HEK293T (cell line): ENCODE measurements around the gene WWOX.

Source experiments
- CTCF ChIA-PET: fragments of 350-600 bp; formaldehyde crosslinking; extraction: SDS; loops from one replicate; lab custom pipeline; 2021; ENCODE audit warnings: antibody characterized with exemption, inconsistent platforms; lab: Yijun Ruan, JAX
- POLR2A ChIA-PET: fragments of 350-600 bp; formaldehyde crosslinking; extraction: SDS; loops from one replicate; lab custom pipeline; 2020; ENCODE audit warnings: antibody characterized with exemption, inconsistent platforms; lab: Yijun Ruan, JAX
- DNase-seq: peaks from one replicate; pipeline ENCODE4 v3.0.0; 2012; ENCODE audit warnings: mixed read lengths; ENCODE audit errors: extremely low spot score
- ARNT ChIP-seq: fragments of 450-650 bp; IDR thresholded peaks from 2 replicates; pipeline ENCODE4 v1.6.1; 2017; ENCODE audit warnings: mild to moderate bottlenecking
- BHLHE40 ChIP-seq: fragments of 450-650 bp; IDR thresholded peaks from 2 replicates; pipeline ENCODE4 v1.6.1; 2016; ENCODE audit warnings: mild to moderate bottlenecking, moderate library complexity, borderline replicate concordance
- CTBP1 ChIP-seq: fragments of 450-650 bp; IDR thresholded peaks from 2 replicates; pipeline ENCODE4 v1.6.1; 2016; ENCODE audit warnings: borderline replicate concordance
- ELF4 ChIP-seq: fragments of 450-650 bp; IDR thresholded peaks from 2 replicates; pipeline ENCODE4 v1.6.1; 2017; ENCODE audit warnings: antibody characterized with exemption
- FOXA1 ChIP-seq: fragments of 450-650 bp; IDR thresholded peaks from 2 replicates; pipeline ENCODE4 v1.6.1; 2016; ENCODE audit warnings: mild to moderate bottlenecking
- FOXK2 ChIP-seq: fragments of 450-650 bp; IDR thresholded peaks from 2 replicates; pipeline ENCODE4 v1.6.1; 2016; ENCODE audit warnings: mild to moderate bottlenecking
- FOXM1 ChIP-seq: fragments of 450-650 bp; IDR thresholded peaks from 2 replicates; pipeline ENCODE4 v1.6.1; 2017; ENCODE audit warnings: mild to moderate bottlenecking, borderline replicate concordance
- HDGF ChIP-seq: fragments of 450-650 bp; IDR thresholded peaks from 2 replicates; pipeline ENCODE4 v1.6.1; 2017; ENCODE audit warnings: antibody characterized with exemption, borderline replicate concordance
- L3MBTL2 ChIP-seq: fragments of 450-650 bp; conservative IDR thresholded peaks from 2 replicates; pipeline ENCODE4 v1.6.1; 2016; ENCODE audit warnings: mild to moderate bottlenecking
- LEF1 ChIP-seq: fragments of 450-650 bp; IDR thresholded peaks from 2 replicates; pipeline ENCODE4 v1.6.1; 2017; ENCODE audit warnings: mild to moderate bottlenecking, borderline replicate concordance
- NFRKB ChIP-seq: fragments of 450-650 bp; IDR thresholded peaks from 2 replicates; pipeline ENCODE4 v1.6.1; 2016; ENCODE audit warnings: mild to moderate bottlenecking, moderate library complexity
- PKNOX1 ChIP-seq: fragments of 450-650 bp; IDR thresholded peaks from 2 replicates; pipeline ENCODE4 v1.6.1; 2016
- SP1 ChIP-seq: fragments of 450-650 bp; IDR thresholded peaks from 2 replicates; pipeline ENCODE4 v1.6.1; 2017
- SUZ12 ChIP-seq: fragments of 450-650 bp; IDR thresholded peaks from 2 replicates; pipeline ENCODE4 v1.6.1; 2016; ENCODE audit warnings: mild to moderate bottlenecking
- TARDBP ChIP-seq: fragments of 450-650 bp; IDR thresholded peaks from 2 replicates; pipeline ENCODE4 v1.6.1; 2016
- ZNF384 ChIP-seq: fragments of 450-650 bp; IDR thresholded peaks from 2 replicates; pipeline ENCODE4 v1.6.1; 2016

WWOX gene

GRCh38 chr16:78251115-78251514 is 151.7 kb downstream of the WWOX start:
- no peak for TF ChIP-seq CTBP1
- TF ChIP-seq HDGF = no peak
- TF ChIP-seq ZNF384 = no peak
- TF ChIP-seq SP1 = no peak
- TF ChIP-seq ELF4 = no peak
- TF ChIP-seq NFRKB = no peak
- no peak for TF ChIP-seq FOXK2
- no peak for TF ChIP-seq L3MBTL2
- TF ChIP-seq TARDBP = no peak
- no peak for TF ChIP-seq PKNOX1
- no peak for TF ChIP-seq BHLHE40
- no peak for TF ChIP-seq SUZ12
- no peak for TF ChIP-seq LEF1
- TF ChIP-seq FOXA1 = no peak
- no peak for TF ChIP-seq FOXM1
- no peak for TF ChIP-seq ARNT
- ChIA-PET POLR2A (no interaction called here), CTCF (no interaction called here)
- DNase-seq = no peak

- POLR2A ChIA-PET = no interaction called here
- DNase-seq = no peak
- TF ChIP-seq LEF1 = no peak
- no peak for TF ChIP-seq BHLHE40
- TF ChIP-seq FOXM1 = no peak
- no peak for TF ChIP-seq ARNT
- TF ChIP-seq FOXK2 = no peak
- no peak for TF ChIP-seq NFRKB
- TF ChIP-seq ELF4 = no peak
- TF ChIP-seq HDGF = no peak
- no peak for TF ChIP-seq L3MBTL2
- TF ChIP-seq TARDBP = no peak
- CTCF ChIA-PET = no interaction called here
Measured at GRCh38 chr16:78252757-78253156, 153.3 kb downstream of the WWOX start.

- CTCF ChIA-PET = no interaction called here
- DNase-seq = no peak
- TF ChIP-seq LEF1 (no peak), BHLHE40 (no peak), FOXA1 (no peak), L3MBTL2 (no peak), ZNF384 (no peak), HDGF (no peak), SUZ12 (no peak), TARDBP (no peak), CTBP1 (no peak), FOXK2 (no peak), PKNOX1 (no peak)
- POLR2A ChIA-PET = no interaction called here
Measured at GRCh38 chr16:78254841-78255240, 155.4 kb downstream of the WWOX start.

GRCh38 chr16:78256686-78257375 is 157.4 kb downstream of the WWOX start:
- DNase-seq = no peak
- POLR2A ChIA-PET = no interaction called here
- no peak for TF ChIP-seq SP1
- TF ChIP-seq FOXM1 = no peak
- TF ChIP-seq ARNT = no peak
- TF ChIP-seq ZNF384 = no peak
- TF ChIP-seq PKNOX1 = no peak
- no peak for TF ChIP-seq BHLHE40
- no peak for TF ChIP-seq FOXA1
- no peak for TF ChIP-seq FOXK2
- CTCF ChIA-PET = interaction anchor here (0.7 kb wide), 1 partner anchor 8 kb away, joined by 3 read pairs; no protein-coding TSS in a partner anchor

GRCh38 chr16:78257376-78257728 is 157.9 kb downstream of the WWOX start:
- POLR2A ChIA-PET = no interaction called here
- DNase-seq = peak; percentile 48
- TF ChIP-seq PKNOX1 (peak; percentile 97), ZNF384 (no peak), ELF4 (no peak), SUZ12 (no peak), BHLHE40 (no peak), NFRKB (no peak), L3MBTL2 (no peak), SP1 (no peak), TARDBP (no peak), LEF1 (no peak), CTBP1 (peak; percentile 88), HDGF (no peak), FOXM1 (no peak), ARNT (peak; percentile 75; the same call in 1 of the 2 replicates), FOXA1 (peak; percentile 42; the same call in 1 of the 2 replicates), FOXK2 (no peak)
- CTCF ChIA-PET = interaction anchor here (0.6 to 0.7 kb wide), 3 partner anchors 8 to 375 kb away, joined by 3 read pairs; no protein-coding TSS in a partner anchor
